H1 (cell line): ENCODE measurements around the gene GUCA1A. TPM values are rescaled to one million over a fixed set of nuclear protein-coding genes. Genes with fewer than 3 reads are reported as not detected.

Source experiments
- BRCA1 ChIP-seq: IDR thresholded peaks from 2 replicates; pipeline ENCODE4 v1.6.1; 2012; ENCODE audit warnings: low read depth, low read length, improper control_type of control experiment
- HDAC2 ChIP-seq, 2 experiments: fragments of 300-600 bp in 1 of 2; sonication (generic) in 1 of 2; IDR thresholded peaks; 2 replicates each; pipeline ENCODE4 v1.6.1; 2011 to 2012; ENCODE audit warnings: low read depth in 2 of 2, low read length in 2 of 2, mild to moderate bottlenecking in 2 of 2, moderate library complexity in 2 of 2, borderline replicate concordance in 1 of 2, inconsistent platforms in 1 of 2
- TEAD4 ChIP-seq: IDR thresholded peaks from 2 replicates; pipeline ENCODE4 v1.6.1; 2012; ENCODE audit warnings: low read depth, low read length, inconsistent platforms, mixed read lengths
- polyA plus RNA-seq, 7 experiments: library from polyadenylated mRNA; depleted of rRNA in 3 of 7; stranded (reverse) in 5 of 7; unstranded in 2 of 7; fragments of >200 nt in 5 of 7; fragments of 200-250 nt in 2 of 7; gene quantifications; 1 replicate in 5 of 7; 2 replicates in 1 of 7; 4 replicates in 1 of 7; pipeline versions ENCODE4 v1.2.1 to v1.2.3, GENCODE V29; 2011 to 2013; ENCODE audit warnings: missing spikeins in 2 of 7, mixed read lengths in 2 of 7
- total RNA-seq: library from RNA; stranded (reverse); fragmentation: NEBNext Ultra II Directional; extraction: Animal tissue kit (Norgen Biotek cat#: 25700); gene quantifications from 2 replicates; pipeline ENCODE4 v1.2.1, GENCODE V29; 2021

Gene GUCA1A
- total and polyA plus RNA-seq, 2 of the 8 experiments (the other 6 are each of a cell fraction or from before 2014, with no cell fraction given) = 4.6 to 24.6 TPM

DNA sequence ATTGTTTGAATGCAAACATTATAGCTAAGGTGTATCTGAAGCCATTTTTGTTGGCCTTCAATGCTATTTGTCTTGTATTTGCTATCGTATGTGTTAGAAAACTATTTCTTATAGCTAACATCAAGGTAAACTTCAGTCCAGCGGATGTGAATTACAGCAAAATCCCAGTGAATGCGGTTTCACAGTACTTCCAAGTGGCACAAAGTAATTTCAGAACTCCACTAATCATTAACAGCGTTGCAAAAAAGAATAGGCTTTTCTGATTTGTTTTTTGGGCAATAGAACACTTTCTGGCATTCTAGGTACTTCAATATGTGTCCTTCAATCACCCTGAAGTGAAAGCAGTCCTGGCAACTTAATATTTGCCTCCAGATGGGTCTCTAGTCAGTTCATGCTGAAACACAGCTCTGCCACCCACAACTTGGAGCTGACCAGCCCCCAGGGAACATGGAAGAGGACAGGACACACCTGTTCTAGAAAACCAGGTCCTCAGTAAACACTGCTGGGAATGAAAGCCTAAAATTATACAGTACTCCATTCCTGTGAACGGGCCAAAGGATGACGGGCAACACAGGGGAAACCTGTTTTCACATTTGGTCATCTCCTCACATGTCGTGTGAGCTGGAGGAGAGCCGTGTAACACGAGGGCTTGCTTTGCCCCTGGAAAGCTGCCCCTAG, 54.1 kb downstream of the GUCA1A start (continued):
- no peak for TF ChIP-seq HDAC2 (IDR thresholded peaks at IDR 0.05; ENCODE audit: borderline replicate concordance in 1 of 2, low read depth in 2 of 2, low read length in 2 of 2)
- no peak for TF ChIP-seq TEAD4
- no peak for TF ChIP-seq BRCA1
- TF ChIP-seq, all 59 proteins: peak for 0
